Midbrain (tissue), 1 donor: ENCODE measurements around the gene SH3BP5.

Experiments used
- DNase-seq: peaks from one replicate; lab custom pipeline; 2025; lab: John Stamatoyannopoulos, UW

The SH3BP5 gene

GRCh38 chr3:15325228-15325627 lies 7.2 kb downstream of the SH3BP5 start:
- DNase-seq = no peak

DNA sequence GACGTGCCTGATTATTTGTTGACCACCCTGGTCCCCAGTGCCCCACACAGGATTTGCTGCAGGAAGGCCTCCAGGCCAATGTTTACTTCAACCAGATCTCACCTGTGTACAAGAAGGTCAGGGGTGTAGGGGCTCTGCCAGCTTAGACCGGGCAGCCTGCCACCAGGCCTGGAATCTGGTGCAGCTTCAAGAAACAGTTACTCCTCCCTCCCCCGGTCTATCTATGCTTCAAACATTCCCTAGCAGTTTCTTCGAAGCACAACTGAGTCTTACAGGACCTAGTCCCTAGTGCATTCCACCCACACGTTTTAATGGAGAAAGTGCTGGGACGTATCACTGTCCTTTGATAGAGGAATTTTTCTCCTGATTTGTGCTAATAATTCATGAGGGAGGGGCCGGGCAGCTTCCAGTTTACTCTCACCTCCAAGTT lies 8.0 kb downstream of the SH3BP5 start:
- DNase-seq = peak; percentile 14

DNA sequence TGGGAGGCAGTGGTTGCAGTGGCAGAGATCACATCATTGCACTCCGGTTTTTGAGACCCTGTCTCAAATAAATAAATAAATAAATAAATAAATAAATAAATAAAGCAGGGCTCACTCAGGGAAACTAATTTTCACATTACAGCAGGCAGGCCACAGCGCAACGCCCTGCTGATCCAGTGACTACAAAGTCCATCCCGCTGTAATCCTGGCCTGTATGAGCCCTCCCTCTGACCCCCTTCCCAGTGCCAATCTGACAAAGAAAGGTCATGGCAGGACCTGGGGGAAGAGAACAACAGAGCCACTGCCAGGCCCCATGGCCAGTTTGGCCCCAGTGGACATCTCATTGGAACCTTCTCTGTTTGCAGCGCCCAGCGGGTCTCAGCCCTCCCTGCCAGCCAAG lies 9.3 kb downstream of the SH3BP5 start:
- no peak for DNase-seq

- no peak for DNase-seq
Measured at GRCh38 chr3:15321349-15321748, 11.0 kb downstream of the SH3BP5 start.

DNA sequence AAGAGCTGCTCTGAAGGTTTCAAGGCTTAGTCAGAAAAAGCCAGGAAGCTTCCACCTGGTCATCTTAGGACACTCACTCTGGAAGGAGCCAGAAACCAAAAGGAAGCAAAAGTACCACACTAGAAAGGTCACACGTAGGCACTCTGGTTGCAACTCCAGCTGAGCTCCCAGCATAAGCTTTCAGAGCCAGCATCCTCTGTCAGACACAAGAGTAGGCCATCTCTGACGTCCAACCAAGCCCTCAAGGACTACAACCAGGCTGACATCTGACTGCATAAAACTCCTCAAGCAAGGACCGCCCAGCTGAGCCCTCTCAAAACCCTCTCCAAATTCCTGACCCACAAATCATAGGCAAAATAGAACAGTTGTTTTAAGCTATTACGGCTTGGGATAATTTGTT lies 12.8 kb downstream of the SH3BP5 start:
- no peak for DNase-seq

- DNase-seq = no peak
Measured at GRCh38 chr3:15319136-15319535, 13.2 kb downstream of the SH3BP5 start.

DNA sequence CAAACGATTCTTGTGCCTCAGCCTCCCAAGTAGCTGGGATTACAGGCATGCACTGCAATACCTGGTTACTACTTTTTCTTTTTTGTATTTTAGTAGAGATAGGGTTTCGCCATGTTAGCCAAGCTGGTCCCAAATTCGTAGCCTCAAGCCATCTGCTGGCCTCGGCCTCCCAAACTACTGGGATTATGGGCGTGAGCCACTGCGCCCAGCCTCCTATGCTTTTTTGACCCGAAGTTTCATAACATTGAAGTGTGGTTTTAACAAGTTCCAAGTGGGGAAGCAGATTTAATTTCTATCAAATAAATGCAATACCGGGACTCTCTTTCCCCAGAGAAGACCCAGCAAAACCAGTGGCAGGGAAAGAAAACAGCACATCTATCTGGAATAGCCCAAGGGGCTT lies 13.7 kb downstream of the SH3BP5 start:
- DNase-seq = no peak

- no peak for DNase-seq
Measured at GRCh38 chr3:15316998-15317435, 15.4 kb downstream of the SH3BP5 start.

DNA sequence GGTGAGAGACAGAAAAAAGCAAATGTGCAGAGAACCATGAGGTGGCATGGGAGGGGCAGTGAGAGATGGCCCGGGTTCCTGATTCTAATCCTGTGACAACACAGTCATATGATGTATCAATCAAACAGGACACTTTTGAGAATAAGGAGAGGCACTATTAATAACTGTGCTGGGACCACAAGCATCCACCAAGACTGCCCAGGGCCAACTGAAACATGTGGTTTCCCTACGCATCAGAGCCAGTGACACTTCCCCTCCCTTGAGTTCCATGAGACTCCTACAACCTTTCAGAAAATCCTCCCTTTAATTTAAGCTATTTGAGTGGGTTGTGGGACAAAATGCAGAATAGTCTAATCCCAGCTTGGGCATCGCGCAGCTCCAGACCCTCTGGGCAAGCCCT lies 17.4 kb downstream of the SH3BP5 start:
- DNase-seq = no peak

GRCh38 chr3:15314276-15314675 lies 18.1 kb downstream of the SH3BP5 start:
- DNase-seq = no peak

GRCh38 chr3:15313461-15313860 lies 18.9 kb downstream of the SH3BP5 start:
- DNase-seq = peak; percentile 27

GRCh38 chr3:15312550-15312949 lies 19.8 kb downstream of the SH3BP5 start:
- no peak for DNase-seq

GRCh38 chr3:15310491-15311370 lies 21.7 kb downstream of the SH3BP5 start:
- no peak for DNase-seq

- peak; percentile 81 for DNase-seq
Measured at GRCh38 chr3:15309662-15310335, 22.6 kb downstream of the SH3BP5 start.

- no peak for DNase-seq
Measured at GRCh38 chr3:15307580-15307979, 24.8 kb downstream of the SH3BP5 start.

GRCh38 chr3:15306979-15307359 lies 25.4 kb downstream of the SH3BP5 start:
- no peak for DNase-seq

- no peak for DNase-seq
Measured at GRCh38 chr3:15305359-15305844, 27.0 kb downstream of the SH3BP5 start.

DNA sequence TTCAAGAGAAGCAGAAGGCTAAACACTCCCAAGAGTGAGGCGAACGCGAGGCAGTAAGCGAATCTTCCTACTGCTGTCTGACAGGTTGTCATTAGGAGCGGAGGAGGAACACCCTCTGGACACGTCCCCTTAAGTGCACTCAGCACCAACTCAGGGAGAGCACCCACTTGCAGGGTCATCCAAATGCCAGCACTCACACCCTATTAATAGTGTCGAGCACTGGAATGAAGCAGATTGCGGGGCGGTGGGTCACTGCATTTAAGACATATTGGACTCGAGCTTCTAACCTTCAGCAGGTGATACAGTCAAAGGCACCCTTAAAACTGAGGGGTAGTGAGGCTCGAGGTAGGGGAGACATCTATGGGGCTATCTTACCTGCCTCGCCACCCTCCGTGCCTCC lies 28.7 kb downstream of the SH3BP5 start:
- no peak for DNase-seq

- DNase-seq = no peak
Measured at GRCh38 chr3:15303216-15303615, 29.2 kb downstream of the SH3BP5 start.

- DNase-seq = no peak
Measured at GRCh38 chr3:15301761-15302160, 30.6 kb downstream of the SH3BP5 start.

DNA sequence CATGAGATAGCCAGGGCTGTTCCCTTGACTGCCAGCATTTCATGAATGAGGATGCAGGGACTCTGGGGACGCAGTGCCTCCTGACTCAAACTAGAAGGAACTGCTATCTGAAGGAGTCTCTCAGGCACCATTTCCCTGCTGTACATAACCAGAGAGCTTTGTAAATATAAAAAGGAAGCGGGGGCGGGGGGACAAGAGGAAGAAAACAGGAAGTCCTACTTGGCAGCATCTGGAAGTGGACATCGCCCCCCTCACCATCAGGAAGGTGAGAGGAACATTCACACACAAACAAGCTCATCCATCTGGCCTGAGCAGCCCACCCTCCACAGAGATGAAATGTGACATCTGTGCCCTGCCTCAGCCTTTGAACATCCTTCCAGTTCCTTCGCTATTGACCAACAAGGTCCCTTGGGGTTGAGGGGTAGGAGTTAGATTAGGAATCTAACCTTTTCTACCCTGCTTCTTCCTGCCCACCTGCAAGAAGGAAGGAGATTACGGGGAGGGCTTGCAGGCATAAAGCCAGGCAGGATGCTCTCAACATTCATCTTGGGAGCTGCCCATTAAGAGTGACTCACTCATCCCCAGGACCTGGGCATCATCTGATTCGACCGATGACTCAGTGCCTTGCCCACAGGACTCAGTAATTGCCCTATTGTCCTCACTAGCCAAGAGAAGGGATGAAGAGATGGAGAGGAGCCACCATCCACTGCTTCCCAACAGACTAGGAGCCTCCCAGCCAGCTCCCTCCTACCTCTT lies 31.9 kb downstream of the SH3BP5 start:
- no peak for DNase-seq

GRCh38 chr3:15299036-15299435 lies 33.4 kb downstream of the SH3BP5 start:
- no peak for DNase-seq
